ENCODE results near the gene C2CD4C.
"Not testable (repeated sequence)": the region's sequence is repeated elsewhere in the genome, so short reads cannot be mapped to it uniquely, and the experiment has no call there.

Gene C2CD4C

GRCh38 chr19:416416-416815 lies 7.5 kb upstream of the C2CD4C start:
- no peak for DNase-seq (ENCODE audit: low read depth, low spot score)

GRCh38 chr19:415292-415691 lies 6.3 kb upstream of the C2CD4C start:
- no peak for DNase-seq (ENCODE audit: low read depth, low spot score)

GRCh38 chr19:413756-414420 lies 4.9 kb upstream of the C2CD4C start:
- no peak for DNase-seq (ENCODE audit: low read depth, low spot score)

GRCh38 chr19:412356-413355 lies 3.7 kb upstream of the C2CD4C start:
- peak; percentile 15 for DNase-seq (ENCODE audit: low read depth, low spot score)

- no peak for DNase-seq (ENCODE audit: low read depth, low spot score)
Measured at GRCh38 chr19:411723-412355, 2.9 kb upstream of the C2CD4C start.

- DNase-seq (ENCODE audit: low read depth, low spot score): not testable (repeated sequence)
Measured at GRCh38 chr19:411121-411722, 2.3 kb upstream of the C2CD4C start.

- DNase-seq (ENCODE audit: low read depth, low spot score): no peak
Measured at GRCh38 chr19:410243-410781, 1.4 kb upstream of the C2CD4C start.

GRCh38 chr19:409516-410242 lies 732 bp upstream of the C2CD4C start:
- no peak for DNase-seq (ENCODE audit: low read depth, low spot score)

GRCh38 chr19:408441-408901 lies 476 bp downstream of the C2CD4C start:
- no peak for DNase-seq (ENCODE audit: low read depth, low spot score)

- no peak for DNase-seq (ENCODE audit: low read depth, low spot score)
Measured at GRCh38 chr19:407511-408440, 1.2 kb downstream of the C2CD4C start.

- DNase-seq (ENCODE audit: low read depth, low spot score): no peak
Measured at GRCh38 chr19:406971-407510, 1.9 kb downstream of the C2CD4C start.

- no peak for DNase-seq (ENCODE audit: low read depth, low spot score)
Measured at GRCh38 chr19:406135-406781, 2.7 kb downstream of the C2CD4C start.

GRCh38 chr19:405121-405965 lies 3.6 kb downstream of the C2CD4C start:
- DNase-seq (ENCODE audit: low read depth, low spot score): no peak

GRCh38 chr19:403221-404027 lies 5.5 kb downstream of the C2CD4C start:
- DNase-seq (ENCODE audit: low read depth, low spot score): no peak

- no peak for DNase-seq (ENCODE audit: low read depth, low spot score)
Measured at GRCh38 chr19:402786-403185, 6.2 kb downstream of the C2CD4C start.

GRCh38 chr19:401866-402511 lies 7.0 kb downstream of the C2CD4C start:
- no peak for DNase-seq (ENCODE audit: low read depth, low spot score)
